ENCODE measurements around the gene FAM120A. TPM values are rescaled to one million over a fixed set of nuclear protein-coding genes. Genes with fewer than 3 reads are reported as not detected.

FAM120A gene
- total RNA-seq, 2 experiments from 2014 or later = 121 TPM

DNA sequence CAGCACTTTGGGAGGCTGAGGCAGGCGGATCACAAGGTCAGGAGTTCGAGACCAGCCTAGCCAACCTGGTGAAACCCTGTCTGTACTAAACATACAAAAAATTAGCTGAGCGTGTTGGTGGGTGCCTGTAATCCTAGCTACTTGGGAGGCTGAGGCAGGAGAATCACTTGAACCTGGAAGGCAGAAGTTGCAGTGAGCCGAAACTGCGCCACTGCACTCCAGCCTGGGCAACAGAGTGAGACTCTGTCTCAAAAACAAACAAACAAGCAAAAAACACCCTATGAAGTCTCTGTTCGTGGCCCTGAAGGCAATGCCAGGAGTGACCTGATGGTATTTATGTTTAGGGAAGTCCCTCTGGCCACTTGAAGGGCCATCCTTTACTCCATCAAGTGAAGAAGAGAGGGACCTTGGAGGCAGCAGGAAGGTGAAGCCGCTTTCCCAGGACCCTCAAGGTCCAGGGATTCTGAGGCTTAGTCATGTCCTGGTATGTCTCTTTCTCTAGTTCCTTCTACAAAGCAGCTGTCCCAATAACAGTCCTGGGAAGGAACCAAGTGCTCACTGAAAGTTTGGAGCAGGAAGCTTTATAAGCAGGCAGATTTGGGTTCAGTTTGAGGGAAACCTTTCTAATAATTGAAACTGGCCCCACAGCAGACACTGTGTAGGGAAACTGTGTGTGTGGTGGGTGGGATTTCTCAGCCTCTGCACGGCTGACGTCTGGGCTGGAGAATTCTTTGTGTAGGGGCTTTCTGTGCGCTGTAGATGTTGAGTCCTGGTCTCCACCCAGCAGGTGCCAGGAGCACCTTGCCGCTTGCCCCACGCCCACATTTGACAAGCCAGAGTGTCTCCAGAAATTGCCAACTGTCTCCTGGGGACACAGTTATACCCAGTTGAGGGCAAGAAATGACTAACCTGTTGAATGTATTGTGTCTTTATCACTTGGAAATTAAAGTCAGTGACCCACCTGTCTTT lies 137.4 kb downstream of the FAM120A start:
- H3K9me3 Mint-ChIP-seq = peaks cover 11% of the 10 kb centered on the region
- no peaks in the 10 kb centered on the region for H3K27me3 Mint-ChIP-seq
- H3K36me3 Mint-ChIP-seq = peaks cover 15% of the 10 kb centered on the region
- H3K27ac Mint-ChIP-seq = no peak overlapping the region
- no peak overlapping the region for H3K4me3 Mint-ChIP-seq
- DNase-seq = no peak
- peaks cover 35% of the 10 kb centered on the region for H3K4me1 Mint-ChIP-seq

DNA sequence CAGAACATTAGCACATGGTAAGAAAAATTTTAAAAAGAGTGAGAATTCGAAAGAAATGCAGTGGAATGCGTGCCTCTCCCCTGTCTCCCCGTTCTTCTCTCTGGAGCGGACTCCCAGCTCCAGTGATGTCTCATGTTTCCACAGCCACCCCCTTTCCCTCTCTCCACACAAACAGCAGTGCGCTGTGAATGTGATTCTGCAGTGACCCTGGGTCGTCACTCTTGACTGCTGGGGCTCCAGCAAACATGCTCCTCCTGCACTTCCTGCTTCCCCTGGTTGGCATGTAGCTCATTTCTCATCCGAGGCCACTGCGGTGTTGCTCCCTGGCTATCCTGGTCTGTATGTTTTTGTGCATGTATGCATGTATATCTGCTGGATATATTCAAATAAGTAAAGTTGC lies 138.2 kb downstream of the FAM120A start:
- H3K36me3 Mint-ChIP-seq = peaks cover 7% of the 10 kb centered on the region
- no peak for DNase-seq
- H3K27me3 Mint-ChIP-seq = no peaks in the 10 kb centered on the region
- H3K4me1 Mint-ChIP-seq = peaks cover 35% of the 10 kb centered on the region
- H3K9me3 Mint-ChIP-seq = peaks cover 5% of the 10 kb centered on the region
- H3K27ac Mint-ChIP-seq = no peak overlapping the region
- H3K4me3 Mint-ChIP-seq = no peak overlapping the region

DNA sequence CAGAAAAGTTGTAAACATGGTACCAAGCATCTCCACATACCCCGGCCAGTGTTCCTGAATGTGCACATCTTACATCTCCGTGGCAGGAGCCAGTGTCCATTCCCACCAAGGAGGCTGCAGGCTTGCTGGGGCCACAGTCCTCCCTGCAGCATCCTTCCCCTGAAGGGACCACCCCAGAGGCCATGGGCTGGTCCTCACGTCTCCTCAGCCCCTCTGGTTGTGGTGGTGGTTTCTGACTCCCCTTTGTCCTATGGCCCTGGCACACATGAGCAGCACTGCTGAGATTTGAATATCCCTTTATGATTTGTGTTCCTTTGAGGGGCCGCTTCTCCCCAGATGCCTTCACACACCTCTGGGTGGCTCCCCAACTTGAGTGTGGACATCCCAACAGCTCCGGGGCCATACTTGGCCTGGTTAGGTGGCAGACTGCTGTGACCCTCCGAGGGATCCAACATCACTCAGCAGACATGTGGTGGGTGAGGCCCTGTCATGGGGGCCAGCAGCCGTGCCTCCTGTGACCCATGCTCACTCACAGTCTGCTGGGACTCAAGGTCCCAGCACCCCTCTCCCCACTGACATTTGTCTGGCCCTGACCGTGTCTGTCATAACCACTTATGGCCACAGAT lies 139.2 kb downstream of the FAM120A start:
- no peak overlapping the region for H3K4me3 Mint-ChIP-seq
- H3K27me3 Mint-ChIP-seq = no peaks in the 10 kb centered on the region
- no peaks in the 10 kb centered on the region for H3K9me3 Mint-ChIP-seq
- no peak overlapping the region for H3K27ac Mint-ChIP-seq
- no peak for DNase-seq
- no peaks in the 10 kb centered on the region for H3K36me3 Mint-ChIP-seq
- peaks cover 34% of the 10 kb centered on the region for H3K4me1 Mint-ChIP-seq

DNA sequence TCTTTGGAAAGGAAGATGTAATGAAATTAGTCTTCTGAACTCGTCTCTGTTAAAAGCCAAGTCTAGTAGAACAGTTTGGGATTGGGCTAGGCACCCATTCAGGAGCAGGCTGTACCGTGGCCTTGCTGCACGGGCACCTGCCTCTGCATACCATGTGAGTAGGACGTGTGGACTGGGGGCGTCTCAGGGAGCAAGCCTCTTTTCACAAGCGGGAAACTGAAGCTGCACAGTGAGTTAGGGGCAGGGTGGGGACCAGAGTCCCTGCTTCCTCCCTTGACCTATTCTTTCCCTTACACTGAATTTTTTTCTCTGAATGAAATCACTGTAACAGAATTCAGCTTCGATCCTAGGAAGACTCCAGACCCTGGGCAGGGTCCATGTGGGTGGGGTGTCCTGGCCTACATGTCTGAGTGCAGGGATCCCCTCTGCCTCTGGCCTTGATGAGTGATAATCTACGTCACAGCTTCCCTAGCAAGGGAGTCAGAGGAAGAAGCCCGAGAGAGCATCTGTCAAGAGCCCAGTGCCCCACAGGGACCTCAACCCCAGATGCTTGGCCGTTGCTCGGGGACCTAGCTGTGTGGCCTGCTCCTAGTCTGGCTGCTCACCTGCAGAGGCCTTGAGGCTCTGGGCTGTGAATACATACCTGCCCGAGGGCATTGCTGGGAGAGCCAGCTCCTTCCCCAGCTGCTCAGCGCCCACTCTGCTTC lies 140.0 kb downstream of the FAM120A start:
- Mint-ChIP-seq H3K9me3 (no peaks in the 10 kb centered on the region), H3K27ac (no peak overlapping the region), H3K27me3 (no peaks in the 10 kb centered on the region), H3K4me3 (no peak overlapping the region), H3K36me3 (no peaks in the 10 kb centered on the region), H3K4me1 (peaks cover 33% of the 10 kb centered on the region)
- no peak for DNase-seq

DNA sequence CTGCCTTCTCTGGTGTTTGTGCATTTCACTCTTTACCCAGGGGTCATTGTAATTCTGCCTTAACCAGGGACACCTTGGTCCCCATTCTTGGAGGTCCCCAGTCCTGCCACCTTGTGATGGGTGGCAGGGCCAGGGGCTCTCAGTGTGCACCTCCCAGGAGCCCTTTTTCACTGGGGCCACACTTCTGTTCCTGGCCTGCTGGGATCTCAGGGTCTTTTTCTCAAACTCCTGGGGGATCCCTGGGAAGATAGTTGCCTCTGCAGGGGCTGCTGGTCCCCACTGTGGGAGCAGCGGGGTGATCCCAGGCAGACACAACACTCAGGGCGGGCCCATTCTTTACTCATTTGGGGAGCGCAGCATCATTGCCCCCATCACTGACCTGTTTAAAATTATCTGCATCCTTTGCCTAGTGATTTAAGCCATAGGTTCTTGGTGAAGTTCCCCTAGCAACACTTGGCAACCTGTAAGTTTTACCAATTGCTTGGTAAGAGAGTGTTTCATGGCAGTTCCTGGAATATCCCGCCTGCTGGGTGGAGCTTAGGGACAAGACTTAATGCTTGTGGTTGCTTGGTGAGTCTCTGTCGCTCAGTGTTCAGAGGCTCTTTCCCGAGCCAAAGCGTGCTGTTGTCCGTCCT lies 140.6 kb downstream of the FAM120A start:
- DNase-seq = no peak
- Mint-ChIP-seq H3K9me3 (no peaks in the 10 kb centered on the region), H3K36me3 (no peaks in the 10 kb centered on the region), H3K27me3 (no peaks in the 10 kb centered on the region), H3K27ac (no peak overlapping the region), H3K4me3 (no peak overlapping the region), H3K4me1 (peaks cover 34% of the 10 kb centered on the region)

DNA sequence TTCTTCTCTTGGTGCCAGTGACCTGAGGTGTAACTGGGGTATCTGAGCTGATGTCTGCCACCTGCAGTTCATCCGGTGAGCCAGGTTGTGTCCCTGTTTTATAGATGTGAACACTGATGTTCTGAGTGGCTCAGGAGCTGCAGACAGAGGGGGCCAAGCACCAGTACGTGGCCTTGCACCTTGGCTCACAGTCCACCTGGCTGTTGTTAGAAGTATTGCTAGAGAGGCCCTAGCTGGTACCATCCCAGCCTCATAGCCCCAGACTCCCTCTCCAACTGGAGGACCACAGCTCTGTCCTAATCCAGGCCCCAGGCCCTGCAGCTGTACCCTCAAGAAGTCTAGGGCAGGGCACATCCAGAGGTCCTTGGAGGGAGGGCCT lies 141.1 kb downstream of the FAM120A start:
- no peaks in the 10 kb centered on the region for H3K36me3 Mint-ChIP-seq
- no peaks in the 10 kb centered on the region for H3K9me3 Mint-ChIP-seq
- no peak overlapping the region for H3K27ac Mint-ChIP-seq
- peaks cover 39% of the 10 kb centered on the region for H3K4me1 Mint-ChIP-seq
- DNase-seq = no peak
- no peaks in the 10 kb centered on the region for H3K27me3 Mint-ChIP-seq
- no peak overlapping the region for H3K4me3 Mint-ChIP-seq

DNA sequence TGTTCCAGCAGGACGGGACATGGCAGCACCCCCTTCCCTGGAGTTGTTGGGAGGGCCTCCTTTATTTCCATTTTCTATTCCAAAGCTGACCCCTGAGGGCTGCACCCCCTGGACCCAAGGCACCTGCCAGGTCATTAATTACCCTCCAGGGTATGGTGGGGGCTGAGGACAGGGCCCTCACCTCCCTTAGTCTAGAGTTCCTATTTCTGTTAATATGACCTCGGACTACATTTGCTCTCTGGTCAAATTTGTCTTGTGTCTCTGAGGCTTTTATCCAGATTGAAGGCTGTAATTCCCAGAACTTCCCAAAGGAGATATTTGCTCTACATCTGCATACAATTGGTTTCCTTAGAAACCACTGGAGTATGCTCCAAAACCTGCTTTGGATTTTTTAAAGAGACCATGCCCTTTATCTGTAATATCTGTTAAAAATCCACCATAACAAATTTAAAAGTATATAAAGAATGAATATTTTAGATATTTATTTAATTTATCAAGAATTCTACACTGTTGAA lies 141.7 kb downstream of the FAM120A start:
- Mint-ChIP-seq H3K9me3 (no peaks in the 10 kb centered on the region), H3K4me1 (peaks cover 39% of the 10 kb centered on the region), H3K27ac (no peak overlapping the region), H3K27me3 (no peaks in the 10 kb centered on the region), H3K4me3 (no peak overlapping the region), H3K36me3 (no peaks in the 10 kb centered on the region)
- DNase-seq = no peak

DNA sequence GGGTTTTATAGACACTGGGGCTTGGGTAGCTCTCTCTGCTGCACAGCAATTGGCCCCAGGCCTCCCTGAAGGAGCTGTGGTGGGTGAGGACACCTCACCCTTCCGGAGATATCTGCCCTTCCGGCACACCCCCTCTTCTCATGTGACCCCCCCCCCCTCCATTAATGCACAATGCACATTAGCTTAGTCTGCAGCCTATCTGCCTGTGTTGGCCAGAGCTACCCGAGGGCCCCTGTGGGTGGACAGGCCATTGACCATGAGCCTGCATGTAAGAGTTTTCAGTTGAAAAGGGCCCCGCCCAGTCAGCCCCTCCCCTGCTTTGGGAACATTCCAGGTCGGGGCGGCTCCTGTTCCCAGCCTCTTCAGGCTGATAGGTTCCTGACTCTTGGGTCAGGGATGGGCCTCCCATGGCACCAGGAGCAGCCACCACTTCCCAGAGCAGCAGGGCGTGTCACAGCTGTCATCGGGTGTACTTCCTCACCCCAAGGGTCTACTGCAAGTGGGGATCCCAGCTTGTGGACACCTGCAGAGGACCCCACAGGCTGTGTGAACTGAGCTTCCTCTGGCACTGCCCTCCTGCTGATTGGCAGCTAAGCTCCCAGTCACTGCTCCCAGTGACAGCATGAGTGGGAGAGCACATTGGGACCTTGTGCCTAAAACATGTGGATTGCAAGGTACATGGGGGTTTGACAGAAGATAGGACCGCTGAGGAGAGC lies 142.7 kb downstream of the FAM120A start:
- Mint-ChIP-seq H3K9me3 (no peaks in the 10 kb centered on the region), H3K4me1 (peaks cover 39% of the 10 kb centered on the region), H3K27me3 (no peaks in the 10 kb centered on the region), H3K27ac (no peak overlapping the region), H3K36me3 (no peaks in the 10 kb centered on the region), H3K4me3 (no peak overlapping the region)
- no peak for DNase-seq

DNA sequence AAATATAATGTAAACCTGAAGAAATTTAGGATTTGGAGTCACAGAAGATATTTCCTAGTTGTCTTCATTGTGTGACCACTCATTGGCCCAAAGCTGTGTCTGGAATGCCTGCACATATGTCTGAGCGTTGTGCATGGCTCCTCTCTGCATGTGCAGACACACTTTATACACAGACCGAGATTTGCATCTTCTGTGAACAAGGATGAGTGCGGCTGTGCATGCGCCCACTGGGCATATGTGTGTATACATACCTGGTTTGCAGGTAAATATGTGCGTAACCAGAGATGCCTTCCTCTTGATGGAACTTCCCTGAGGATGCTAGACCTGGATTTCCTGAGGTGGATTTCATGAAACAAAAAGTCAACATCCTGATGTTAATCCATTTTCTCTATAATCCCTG lies 144.0 kb downstream of the FAM120A start:
- Mint-ChIP-seq H3K9me3 (no peaks in the 10 kb centered on the region), H3K4me1 (peaks cover 39% of the 10 kb centered on the region), H3K27me3 (no peaks in the 10 kb centered on the region), H3K4me3 (no peak overlapping the region), H3K36me3 (no peaks in the 10 kb centered on the region), H3K27ac (no peak overlapping the region)
- no peak for DNase-seq

DNA sequence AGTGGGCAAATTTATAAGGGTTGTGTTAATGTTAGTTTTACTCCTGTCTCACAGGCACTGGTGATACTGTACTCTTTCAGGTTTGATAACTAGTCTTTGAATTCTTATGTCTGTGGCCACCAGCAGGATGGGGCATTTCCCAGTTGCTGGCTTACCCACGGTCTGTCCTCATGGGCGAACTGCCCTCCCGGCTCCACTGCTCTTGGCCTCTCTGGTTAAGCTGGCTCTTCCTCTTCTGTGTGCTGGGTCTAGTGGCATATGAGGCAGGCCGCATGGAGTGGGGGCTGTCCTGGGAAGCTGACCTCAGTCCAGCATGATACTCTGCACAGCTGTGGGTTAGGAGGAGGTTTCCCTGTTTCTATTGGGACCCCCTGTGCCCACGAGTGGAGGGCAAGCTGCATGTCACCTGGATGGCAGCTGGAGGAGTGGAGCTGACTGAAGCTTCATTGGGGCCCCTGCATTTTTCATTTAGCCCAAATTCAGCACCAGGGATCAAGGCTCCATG lies 144.4 kb downstream of the FAM120A start:
- Mint-ChIP-seq H3K4me1 (peaks cover 40% of the 10 kb centered on the region), H3K27ac (no peak overlapping the region), H3K27me3 (no peaks in the 10 kb centered on the region), H3K36me3 (no peaks in the 10 kb centered on the region), H3K4me3 (no peak overlapping the region), H3K9me3 (no peaks in the 10 kb centered on the region)
- DNase-seq = no peak

DNA sequence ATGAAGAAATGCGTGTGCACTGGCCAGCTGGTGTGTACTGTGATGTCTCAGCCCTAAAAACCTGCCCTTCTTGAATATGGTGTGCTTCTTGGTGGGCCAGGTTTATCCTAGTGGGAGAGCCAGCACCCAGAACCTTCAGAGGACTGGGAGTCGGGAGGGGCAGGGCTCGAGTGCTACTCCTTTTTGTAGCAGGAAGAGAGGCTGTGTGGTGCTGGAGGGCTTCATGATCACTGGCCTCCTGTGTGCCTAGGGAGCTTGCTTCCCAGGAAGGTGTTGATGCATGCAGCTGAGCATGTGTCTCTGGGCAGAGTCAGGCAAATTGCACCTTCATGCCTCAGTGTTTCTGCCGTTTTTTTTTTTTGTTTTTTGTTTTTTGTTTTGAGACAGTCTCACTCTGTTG lies 144.9 kb downstream of the FAM120A start:
- H3K36me3 Mint-ChIP-seq = no peaks in the 10 kb centered on the region
- no peak for DNase-seq
- no peaks in the 10 kb centered on the region for H3K9me3 Mint-ChIP-seq
- H3K27me3 Mint-ChIP-seq = no peaks in the 10 kb centered on the region
- H3K4me3 Mint-ChIP-seq = no peak overlapping the region
- H3K27ac Mint-ChIP-seq = no peak overlapping the region
- peaks cover 40% of the 10 kb centered on the region for H3K4me1 Mint-ChIP-seq

DNA sequence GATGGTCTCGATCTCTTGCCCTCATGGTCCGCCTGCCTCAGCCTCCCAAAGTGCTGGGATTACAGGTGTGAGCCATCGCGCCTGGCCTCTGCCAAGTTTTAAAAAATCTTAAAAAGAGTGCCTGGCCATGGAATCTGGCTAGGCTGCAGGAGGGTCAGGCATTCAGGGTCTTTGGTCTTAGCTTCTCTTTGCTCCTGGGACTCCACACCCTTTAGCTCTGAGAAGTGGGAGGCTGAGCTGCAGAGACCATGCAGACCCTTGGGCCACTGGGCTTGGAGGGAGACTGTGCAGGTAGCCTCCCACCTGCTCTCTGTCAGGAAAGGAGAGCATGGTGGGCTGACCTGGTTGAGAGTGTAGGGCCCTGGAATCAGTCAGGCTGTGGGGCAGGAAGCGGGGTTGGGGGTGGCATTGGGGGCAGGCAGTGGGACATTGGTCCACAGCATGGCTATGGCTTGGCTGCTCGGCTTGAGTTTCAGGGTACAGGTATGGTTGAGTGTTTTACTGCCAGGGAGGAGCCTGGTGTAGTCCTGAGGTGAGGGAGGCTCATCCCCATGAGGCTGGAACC lies 145.7 kb downstream of the FAM120A start:
- Mint-ChIP-seq H3K4me3 (no peak overlapping the region), H3K27me3 (no peaks in the 10 kb centered on the region), H3K27ac (no peak overlapping the region), H3K9me3 (no peaks in the 10 kb centered on the region), H3K36me3 (no peaks in the 10 kb centered on the region), H3K4me1 (peaks cover 42% of the 10 kb centered on the region)
- no peak for DNase-seq

DNA sequence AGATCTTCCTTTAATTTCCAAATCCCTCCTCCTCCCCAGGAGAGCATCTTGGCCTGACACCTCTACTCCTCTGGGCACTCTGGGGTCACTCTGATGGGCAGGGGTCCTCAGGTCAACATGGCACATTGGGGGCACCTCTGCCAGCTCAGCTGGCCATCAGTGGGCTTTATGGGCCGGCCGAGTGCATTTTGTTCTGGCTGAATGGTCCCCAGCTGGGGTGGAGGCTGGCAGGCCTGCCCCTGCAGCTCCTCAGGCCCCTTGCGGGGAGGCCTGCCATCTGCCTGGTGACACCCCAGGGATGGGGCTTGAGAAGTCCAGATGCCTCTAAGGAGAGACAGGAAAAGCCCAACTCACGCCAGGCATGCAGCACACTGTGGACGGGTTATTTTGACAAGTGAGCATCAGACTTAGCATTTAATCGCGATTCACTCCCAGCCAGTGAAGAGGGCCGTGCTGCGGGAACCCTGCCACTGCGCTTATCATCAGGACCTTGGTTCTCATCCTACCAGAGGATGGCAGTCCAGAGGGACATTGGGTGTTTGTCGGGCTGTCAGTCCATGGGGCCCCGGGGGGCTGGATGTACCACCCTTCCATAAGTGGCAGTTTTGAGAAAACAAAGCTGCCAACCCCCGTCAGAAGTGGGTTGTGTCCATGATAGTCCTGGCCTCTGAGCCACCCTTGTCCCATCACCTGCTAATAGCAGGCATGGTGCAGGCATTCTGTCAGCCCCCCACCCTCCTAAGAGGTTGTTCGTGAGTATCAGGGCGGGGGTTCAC lies 146.6 kb downstream of the FAM120A start:
- Mint-ChIP-seq H3K27me3 (no peaks in the 10 kb centered on the region), H3K4me3 (no peak overlapping the region), H3K36me3 (no peaks in the 10 kb centered on the region), H3K9me3 (no peaks in the 10 kb centered on the region), H3K27ac (no peak overlapping the region), H3K4me1 (peaks cover 42% of the 10 kb centered on the region)
- no peak for DNase-seq
